ENCODE measurements around the gene FSTL5. TPM values are rescaled to one million over a fixed set of nuclear protein-coding genes. Genes with fewer than 3 reads are reported as not detected.

The FSTL5 gene
- total and polyA plus RNA-seq, 2 of the 13 experiments (the other 11 are each of a cell fraction or from before 2014, with no cell fraction given), result 0.03 to 0.07 TPM

DNA sequence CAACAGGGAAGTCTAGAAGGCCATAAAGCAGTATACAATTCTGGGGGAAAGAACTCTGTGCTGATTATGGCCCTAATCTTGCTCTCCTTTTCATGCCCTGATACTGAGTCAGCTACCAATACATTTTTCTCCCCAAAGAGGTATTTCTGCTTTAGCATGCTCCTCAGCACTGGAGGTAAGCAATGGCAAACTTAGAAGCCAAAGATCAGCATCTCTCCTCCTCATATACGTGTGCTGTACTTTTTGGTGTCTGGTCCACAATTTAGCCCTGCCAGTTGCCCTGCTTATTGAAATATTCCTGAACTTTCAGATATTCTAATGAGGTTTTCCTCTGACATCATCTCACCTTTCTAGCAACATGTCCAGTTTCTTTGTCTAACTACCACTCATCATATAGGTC, 226.2 kb downstream of the FSTL5 start (continued):
- TF ChIP-seq FOXA3 (CRISPR knock-in tag; IDR thresholded peaks at IDR 0.05) (no peak), ZNF607 (CRISPR knock-in tag; IDR thresholded peaks at IDR 0.05; ENCODE audit: borderline replicate concordance) (no peak), PCBP1 (IDR thresholded peaks at IDR 0.05; ENCODE audit: borderline replicate concordance, low read depth, low read length) (no peak)

- BruUV-seq (replicated peaks), result no TSS peak
- H2AFZ ChIP-seq (ENCODE audit: low read length), result no peak overlapping the region
- TF ChIP-seq SRY (CRISPR knock-in tag; IDR thresholded peaks at IDR 0.05) (no peak), ZNF552 (CRISPR knock-in tag; IDR thresholded peaks at IDR 0.05; ENCODE audit: borderline replicate concordance) (no peak), TMF1 (CRISPR knock-in tag; IDR thresholded peaks at IDR 0.05; ENCODE audit: low read depth) (no peak)
- no peaks in the 10 kb centered on the region for H3K27me3 ChIP-seq (ENCODE audit: control insufficient read depth in 1 of 2, insufficient read depth in 2 of 2, low read length in 2 of 2)
- no peaks in the 10 kb centered on the region for H3K4me1 ChIP-seq (ENCODE audit: insufficient read depth, low read length)
- no peaks in the 10 kb centered on the region for H3K79me2 ChIP-seq (ENCODE audit: insufficient read depth, low read length)
- in situ Hi-C loops (cut with HindIII; ENCODE audit: extremely low pct_ligation_motif_present, low pct_unique_long_range_greater_than_20kb) (no loop called here), intact Hi-C loops (cut with micrococcal nuclease; ENCODE audit: unreplicated experiment) (no loop called here)
- no peak for FAIRE-seq
- POLR2A ChIA-PET, result no interaction called here
- no peaks in the 10 kb centered on the region for H3K9me3 ChIP-seq (ENCODE audit: low read length)
- H4K20me1 ChIP-seq (ENCODE audit: insufficient read depth, low read length), result no peaks in the 10 kb centered on the region
- no peaks in the 10 kb centered on the region for H3K36me3 ChIP-seq (replicated peaks in 1 of 2; ENCODE audit: control insufficient read depth in 1 of 2, insufficient read depth in 2 of 2, low read length in 2 of 2)
- H3K9ac ChIP-seq (ENCODE audit: insufficient read depth, low read depth, low read length), result no peak overlapping the region
- no peak overlapping the region for H3K4me3 ChIP-seq (replicated peaks in 1 of 3; ENCODE audit: insufficient read depth in 1 of 3, low read depth in 2 of 3, low read length in 3 of 3)
- no peak overlapping the region for H3K27ac ChIP-seq (ENCODE audit: extremely low read length, insufficient read depth, low read length)
- H3K4me2 ChIP-seq (ENCODE audit: low read depth, low read length), result no peak overlapping the region
- CTCF ChIA-PET (ENCODE audit: low intra/inter-chr PET ratio, low total read pairs), result no interaction called here
- WGBS (ENCODE audit: low lambda C conversion rate), result 0% methylated on average over 1 of the region's 1 CpG
- ATAC-seq, result no peak
- DNase-seq (ENCODE audit: low spot score), result no peak
These were observed 226.9 kb downstream of the FSTL5 start for GRCh38 chr4:161936625-161937550.

- no peak for FAIRE-seq
- no peak overlapping the region for H2AFZ ChIP-seq (ENCODE audit: low read length)
- TF ChIP-seq SOX13 (IDR thresholded peaks at IDR 0.05) (no peak), SOX13 (CRISPR knock-in tag; conservative IDR thresholded peaks at IDR 0.05 in 1 of 2, IDR thresholded peaks at IDR 0.05 in 1 of 2) (no peak), HMG20A (CRISPR knock-in tag; IDR thresholded peaks at IDR 0.05; ENCODE audit: borderline replicate concordance) (no peak), YEATS4 (CRISPR knock-in tag; IDR thresholded peaks at IDR 0.05; ENCODE audit: borderline replicate concordance) (no peak), CCDC6 (CRISPR knock-in tag; IDR thresholded peaks at IDR 0.05) (no peak), ZNF20 (CRISPR knock-in tag; IDR thresholded peaks at IDR 0.05) (no peak), PBX3 (CRISPR knock-in tag; IDR thresholded peaks at IDR 0.05; ENCODE audit: borderline replicate concordance) (no peak), GPBP1L1 (CRISPR knock-in tag; IDR thresholded peaks at IDR 0.05) (no peak), NFE2 (CRISPR knock-in tag; IDR thresholded peaks at IDR 0.05) (no peak)
These were observed 232.7 kb downstream of the FSTL5 start for GRCh38 chr4:161931089-161931488.

More at GRCh38 chr4:161931089-161931488, 232.7 kb downstream of the FSTL5 start:
- H4K20me1 ChIP-seq (ENCODE audit: insufficient read depth, low read length), result no peaks in the 10 kb centered on the region
- H3K9me3 ChIP-seq (ENCODE audit: low read length), result no peaks in the 10 kb centered on the region
- in situ Hi-C loops (cut with HindIII; ENCODE audit: extremely low pct_ligation_motif_present, low pct_unique_long_range_greater_than_20kb), result no loop called here
- no peak overlapping the region for H3K27ac ChIP-seq (ENCODE audit: extremely low read length, insufficient read depth, low read length)
- H3K36me3 ChIP-seq (replicated peaks in 1 of 2; ENCODE audit: control insufficient read depth in 1 of 2, insufficient read depth in 2 of 2, low read length in 2 of 2), result no peaks in the 10 kb centered on the region
- 3% methylated on average over 1 of the region's 1 CpG for WGBS (ENCODE audit: low lambda C conversion rate)
- H3K4me1 ChIP-seq (ENCODE audit: insufficient read depth, low read length), result no peaks in the 10 kb centered on the region
- no peak for DNase-seq (ENCODE audit: low spot score)
- no peak overlapping the region for H3K9ac ChIP-seq (ENCODE audit: insufficient read depth, low read depth, low read length)
- BruUV-seq (replicated peaks), result no TSS peak
- no peaks in the 10 kb centered on the region for H3K27me3 ChIP-seq (ENCODE audit: control insufficient read depth in 1 of 2, insufficient read depth in 2 of 2, low read length in 2 of 2)
- no peaks in the 10 kb centered on the region for H3K79me2 ChIP-seq (ENCODE audit: insufficient read depth, low read length)
- ATAC-seq, result no peak
- no peak overlapping the region for H3K4me3 ChIP-seq (replicated peaks in 1 of 3; ENCODE audit: insufficient read depth in 1 of 3, low read depth in 2 of 3, low read length in 3 of 3)
- intact Hi-C loops (cut with micrococcal nuclease; ENCODE audit: unreplicated experiment), result no loop called here
- ChIA-PET CTCF (ENCODE audit: low intra/inter-chr PET ratio, low total read pairs) (no interaction called here), POLR2A (no interaction called here)
- H3K4me2 ChIP-seq (ENCODE audit: low read depth, low read length), result no peak overlapping the region
